Epithelial cell of proximal tubule (primary cell): Measurements from ENCODE around the gene SFXN3. TPM values are rescaled to one million over a fixed set of nuclear protein-coding genes. Genes with fewer than 3 reads are reported as not detected.

Source experiments
- DNase-seq: peaks from one replicate; pipeline ENCODE4 v3.0.0-alpha.2; 2011; ENCODE audit warnings: low read depth
- H3K4me3 ChIP-seq: 2 replicates; pipeline ENCODE4 v1.5.1; 2011; ENCODE audit warnings: low read depth, mild to moderate bottlenecking, low read length
- total RNA-seq: library from RNA; depleted of rRNA; stranded (reverse); fragments of >200 nt; gene quantifications from 2 replicates; pipeline ENCODE4 v1.2.3, GENCODE V29; 2015
- TF ChIP-seq, protein P1 (sequence below): conservative IDR thresholded peaks from 2 replicates; pipeline ENCODE4 v1.5.1; 2012; ENCODE audit warnings: low read depth, mild to moderate bottlenecking, low read length

Gene SFXN3
- total RNA-seq, 1 donor from 2014 or later, result 47.6 TPM

DNA sequence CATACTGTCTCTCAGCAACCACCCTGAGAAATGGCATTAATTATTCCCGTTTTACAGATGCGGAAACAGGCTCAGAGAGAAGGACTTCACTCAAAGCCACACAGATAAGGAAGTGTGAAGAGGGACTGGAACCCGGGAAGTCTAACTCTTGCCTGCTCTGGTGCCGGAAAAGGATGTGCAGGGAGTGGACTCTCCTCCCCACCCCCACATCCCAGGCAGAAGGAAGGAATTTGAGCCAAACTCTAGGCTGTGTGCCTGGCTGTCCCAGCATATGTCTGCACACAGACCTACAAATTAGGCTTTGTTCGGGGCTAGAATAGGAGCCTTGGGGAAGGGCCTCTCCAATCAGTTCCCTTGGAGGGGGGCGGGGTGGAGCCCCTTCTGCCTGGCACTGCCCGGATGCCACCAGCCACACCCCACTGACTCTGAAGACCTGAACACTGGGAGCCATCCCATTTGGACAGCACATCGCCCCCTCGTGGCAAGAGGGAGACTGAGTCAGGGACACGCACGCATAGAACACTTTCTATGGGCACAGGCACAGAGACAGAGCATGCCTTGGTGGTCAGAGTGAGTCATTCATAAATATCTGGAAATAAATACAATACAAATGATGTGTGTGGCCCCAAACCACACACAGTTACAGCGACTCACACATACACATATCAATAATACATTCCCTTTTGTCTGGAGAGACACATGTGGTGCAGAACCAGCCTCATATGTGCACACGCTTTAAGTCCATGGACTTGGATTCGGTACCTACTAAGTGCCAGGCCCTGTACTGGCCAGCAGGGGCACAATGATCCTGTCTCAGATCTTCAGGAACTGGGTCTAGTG is 18.3 kb upstream of the SFXN3 start:
- no peak overlapping the region for H3K4me3 ChIP-seq
- TF ChIP-seq, protein P1, sequence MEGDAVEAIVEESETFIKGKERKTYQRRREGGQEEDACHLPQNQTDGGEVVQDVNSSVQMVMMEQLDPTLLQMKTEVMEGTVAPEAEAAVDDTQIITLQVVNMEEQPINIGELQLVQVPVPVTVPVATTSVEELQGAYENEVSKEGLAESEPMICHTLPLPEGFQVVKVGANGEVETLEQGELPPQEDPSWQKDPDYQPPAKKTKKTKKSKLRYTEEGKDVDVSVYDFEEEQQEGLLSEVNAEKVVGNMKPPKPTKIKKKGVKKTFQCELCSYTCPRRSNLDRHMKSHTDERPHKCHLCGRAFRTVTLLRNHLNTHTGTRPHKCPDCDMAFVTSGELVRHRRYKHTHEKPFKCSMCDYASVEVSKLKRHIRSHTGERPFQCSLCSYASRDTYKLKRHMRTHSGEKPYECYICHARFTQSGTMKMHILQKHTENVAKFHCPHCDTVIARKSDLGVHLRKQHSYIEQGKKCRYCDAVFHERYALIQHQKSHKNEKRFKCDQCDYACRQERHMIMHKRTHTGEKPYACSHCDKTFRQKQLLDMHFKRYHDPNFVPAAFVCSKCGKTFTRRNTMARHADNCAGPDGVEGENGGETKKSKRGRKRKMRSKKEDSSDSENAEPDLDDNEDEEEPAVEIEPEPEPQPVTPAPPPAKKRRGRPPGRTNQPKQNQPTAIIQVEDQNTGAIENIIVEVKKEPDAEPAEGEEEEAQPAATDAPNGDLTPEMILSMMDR, result peak; percentile 83
- peak; percentile 73 for DNase-seq

DNA sequence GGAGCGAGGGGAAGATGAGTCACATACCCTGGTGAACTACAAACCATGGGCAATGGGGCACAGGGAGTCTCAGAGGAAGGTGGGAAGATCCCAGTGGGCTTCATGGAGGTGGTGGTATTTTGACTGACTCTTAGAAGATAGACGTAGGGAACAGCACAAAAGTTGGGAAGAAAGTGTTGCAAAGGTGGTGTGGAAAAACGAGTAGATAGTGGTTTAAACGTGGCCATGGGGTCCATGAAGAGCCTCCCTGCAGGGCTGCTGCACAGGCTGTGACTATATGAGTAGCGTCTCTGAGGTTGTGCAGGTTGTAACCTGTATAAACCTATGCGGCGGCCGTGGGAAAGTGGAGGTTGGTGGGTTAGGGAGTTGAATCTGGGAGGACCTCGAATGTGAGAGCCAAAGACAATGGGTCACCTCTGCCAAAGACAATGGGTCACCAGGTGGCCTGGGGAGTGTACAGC is 17.6 kb upstream of the SFXN3 start:
- H3K4me3 ChIP-seq, result no peak overlapping the region
- TF ChIP-seq, protein P1, result no peak
- DNase-seq, result no peak

DNA sequence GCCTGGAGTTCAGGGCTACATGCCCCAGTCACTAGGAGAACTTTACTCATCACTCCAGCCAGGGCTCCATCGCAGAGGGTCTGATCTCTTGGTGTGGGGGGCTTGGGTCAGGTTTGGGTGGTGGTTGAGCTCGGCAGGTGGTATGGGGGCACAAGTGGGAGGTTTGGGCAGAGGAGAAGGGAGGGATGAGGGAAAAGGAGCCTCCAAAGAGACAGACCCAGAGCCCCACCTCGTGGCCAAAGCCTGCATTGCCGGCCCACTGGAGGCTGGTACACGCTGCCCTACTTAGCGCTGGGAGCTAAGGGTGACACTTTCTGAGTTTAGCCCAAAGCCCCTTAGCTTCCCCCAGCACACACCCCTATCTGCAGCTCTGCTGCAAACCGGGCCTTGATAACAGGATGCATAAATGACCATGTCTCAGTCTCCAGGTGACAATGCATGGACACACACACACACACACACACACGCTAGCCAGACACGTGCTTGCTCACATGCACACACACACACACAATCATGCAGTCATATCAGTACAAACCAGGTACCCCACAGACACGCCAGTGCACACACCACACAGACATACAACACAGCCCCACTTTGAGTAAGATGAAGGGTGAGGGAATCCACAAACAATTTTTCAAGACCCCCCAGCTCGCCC is 16.7 kb upstream of the SFXN3 start:
- no peak overlapping the region for H3K4me3 ChIP-seq
- TF ChIP-seq, protein P1, result peak; percentile 94
- DNase-seq, result no peak

DNA sequence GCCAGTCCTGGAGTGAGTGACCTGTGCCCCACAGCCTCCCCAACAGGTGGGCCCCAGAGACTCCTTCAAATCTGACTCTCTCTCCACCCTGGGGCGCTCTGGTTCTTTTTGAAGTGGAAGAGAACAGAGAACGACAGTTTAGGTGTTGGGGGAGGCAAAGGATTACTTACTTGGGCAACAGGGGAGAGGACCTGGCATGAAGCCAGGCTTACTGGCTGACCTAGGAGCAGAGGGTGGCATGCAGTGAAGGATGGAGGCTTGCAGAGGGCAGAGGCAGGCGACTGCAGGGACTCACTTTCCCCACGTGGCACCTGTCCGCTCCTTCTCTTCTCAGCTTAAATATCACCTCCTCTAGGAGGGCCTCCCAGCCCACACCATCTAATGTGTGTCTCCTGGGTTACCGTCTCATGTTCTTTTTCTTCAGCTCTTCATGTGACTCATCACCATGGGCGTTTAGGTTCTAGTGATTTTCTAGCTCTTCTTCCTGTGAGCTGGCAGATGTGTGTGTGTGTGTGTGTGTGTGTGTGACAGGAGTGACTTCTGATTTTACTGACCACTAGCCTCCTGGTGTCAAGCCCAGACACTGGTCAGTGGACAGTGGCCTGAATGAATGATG is 16.0 kb upstream of the SFXN3 start:
- TF ChIP-seq, protein P1, result peak; percentile 1
- peak; percentile 81 for DNase-seq

DNA sequence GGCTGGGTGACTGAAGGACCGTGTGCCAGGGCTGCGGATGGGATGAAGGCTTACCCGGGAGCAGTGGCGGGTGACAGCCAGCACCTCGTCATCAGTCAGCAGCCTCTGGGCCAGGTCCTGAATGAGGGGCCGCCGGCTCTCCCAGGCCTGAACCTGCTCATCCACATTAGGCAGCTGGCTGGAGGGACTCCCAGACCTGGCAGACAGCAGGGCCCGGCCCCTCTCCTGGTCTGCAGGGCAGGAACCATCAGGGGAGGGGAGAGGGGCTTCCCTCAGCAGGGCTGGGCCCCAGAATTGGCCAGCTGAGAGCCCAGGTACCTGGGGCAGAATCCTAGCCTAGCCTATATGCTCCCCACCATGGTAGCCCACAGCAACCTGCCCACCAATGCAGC is 15.5 kb upstream of the SFXN3 start:
- TF ChIP-seq, protein P1, result no peak
- DNase-seq, result no peak
- no peak overlapping the region for H3K4me3 ChIP-seq

More for the DNA sequence above, 16.0 kb upstream of the SFXN3 start:
- no peak overlapping the region for H3K4me3 ChIP-seq

DNA sequence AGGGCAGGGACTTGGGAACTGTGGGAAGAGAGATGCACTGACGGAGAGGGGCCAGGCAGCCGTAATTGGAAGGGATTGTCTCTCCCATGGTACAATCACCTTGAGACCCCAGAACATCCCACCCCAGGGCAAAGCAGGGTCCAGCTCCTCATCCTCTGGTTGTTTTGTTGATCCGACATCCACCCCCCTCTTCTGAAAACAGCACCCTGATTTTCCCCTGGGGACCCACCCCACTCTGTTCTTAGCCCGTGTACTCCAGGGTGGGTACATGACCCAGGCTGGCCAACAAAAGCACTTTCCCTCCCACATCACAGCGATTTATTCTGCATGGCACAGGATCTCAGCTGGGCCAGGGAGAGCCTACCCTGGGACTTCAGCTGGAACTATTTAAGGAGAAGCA is 14.2 kb upstream of the SFXN3 start:
- DNase-seq, result no peak

More for the DNA sequence above, 14.2 kb upstream of the SFXN3 start:
- no peak overlapping the region for H3K4me3 ChIP-seq
- TF ChIP-seq, protein P1, result no peak
